IPS-15b (cell line): ENCODE data around the gene EGR4.

Experiments
- H3K27me3 ChIP-seq: one replicate; pipeline ENCODE4 v1.6.1; 2013; ENCODE audit warnings: low read length; ENCODE audit not compliant: control insufficient read depth, insufficient read depth
- H3K36me3 ChIP-seq: one replicate; pipeline ENCODE4 v1.6.1; 2013; ENCODE audit warnings: low read length; ENCODE audit not compliant: control insufficient read depth, insufficient read depth
- H3K4me1 ChIP-seq: one replicate; pipeline ENCODE4 v1.6.1; 2013; ENCODE audit warnings: mild to moderate bottlenecking, low read length; ENCODE audit not compliant: control insufficient read depth, insufficient read depth
- H3K4me3 ChIP-seq: one replicate; pipeline ENCODE4 v1.5.1; 2013; ENCODE audit warnings: low read depth, low read length
- H3K9ac ChIP-seq: one replicate; pipeline ENCODE4 v1.6.1; 2013; ENCODE audit warnings: low read depth, mild to moderate bottlenecking, low read length
- H3K9me3 ChIP-seq: one replicate; pipeline ENCODE4 v1.6.1; 2013; ENCODE audit warnings: mild to moderate bottlenecking, low read length; ENCODE audit not compliant: control insufficient read depth, insufficient read depth

The EGR4 gene

DNA sequence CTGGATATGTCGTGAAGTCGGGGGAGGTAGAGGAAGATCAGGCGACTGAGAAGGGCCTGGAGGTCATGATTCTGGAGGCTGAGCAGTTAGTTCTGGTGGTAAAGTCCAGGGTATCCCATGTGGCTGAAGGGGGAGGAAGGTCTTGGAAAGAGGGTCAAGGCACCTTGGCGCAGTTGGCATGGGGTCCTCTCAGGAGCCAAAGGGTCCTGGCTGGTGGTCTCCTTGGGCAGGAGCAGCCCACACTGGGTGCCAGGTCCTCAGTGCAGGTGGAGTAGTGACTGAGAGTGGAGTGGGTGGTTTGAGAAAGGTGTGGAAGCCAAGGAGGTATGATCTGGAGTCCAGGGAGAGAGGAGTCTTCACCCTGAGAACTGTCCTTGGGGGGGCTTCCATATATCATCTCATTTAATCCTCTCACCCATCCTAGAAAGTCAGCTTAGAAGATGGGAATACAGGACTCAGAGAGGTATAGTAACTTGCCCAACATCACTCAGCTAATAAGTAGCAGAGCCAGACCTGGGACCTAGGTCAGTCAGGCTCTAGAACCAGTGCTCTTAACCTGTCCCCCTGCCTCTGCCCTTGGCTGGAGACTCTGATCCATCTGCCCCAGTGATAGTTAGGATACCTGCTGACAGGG is 33.5 kb downstream of the EGR4 start:
- no peaks in the 10 kb centered on the region for H3K27me3 ChIP-seq
- no peak overlapping the region for H3K4me3 ChIP-seq
- no peak overlapping the region for H3K9ac ChIP-seq
- peaks cover 18% of the 10 kb centered on the region for H3K36me3 ChIP-seq
- H3K9me3 ChIP-seq, result no peaks in the 10 kb centered on the region
- H3K4me1 ChIP-seq, result no peaks in the 10 kb centered on the region

DNA sequence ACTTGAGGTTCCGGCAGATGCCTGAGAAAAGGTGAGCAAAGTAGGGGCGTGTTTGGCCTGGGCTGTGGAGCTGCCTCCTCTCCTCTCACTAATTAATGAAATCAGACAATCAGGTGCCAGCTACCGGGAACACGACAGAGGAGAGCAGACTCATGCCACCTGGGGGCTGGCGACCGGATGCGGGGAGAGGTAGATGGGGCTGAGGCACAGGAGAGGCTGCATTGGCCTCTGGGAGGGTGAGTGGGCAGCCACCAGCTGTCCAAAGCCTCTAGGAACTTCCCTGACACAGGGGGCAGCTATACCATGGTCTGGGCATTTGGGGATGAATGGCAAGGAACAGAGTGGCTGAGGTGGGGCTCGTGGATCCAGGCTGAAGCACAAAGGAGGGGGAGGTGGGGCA is 34.1 kb downstream of the EGR4 start:
- no peak overlapping the region for H3K4me3 ChIP-seq
- no peaks in the 10 kb centered on the region for H3K4me1 ChIP-seq
- H3K36me3 ChIP-seq, result peaks cover 16% of the 10 kb centered on the region
- no peaks in the 10 kb centered on the region for H3K27me3 ChIP-seq
- H3K9ac ChIP-seq, result no peak overlapping the region
- no peaks in the 10 kb centered on the region for H3K9me3 ChIP-seq

DNA sequence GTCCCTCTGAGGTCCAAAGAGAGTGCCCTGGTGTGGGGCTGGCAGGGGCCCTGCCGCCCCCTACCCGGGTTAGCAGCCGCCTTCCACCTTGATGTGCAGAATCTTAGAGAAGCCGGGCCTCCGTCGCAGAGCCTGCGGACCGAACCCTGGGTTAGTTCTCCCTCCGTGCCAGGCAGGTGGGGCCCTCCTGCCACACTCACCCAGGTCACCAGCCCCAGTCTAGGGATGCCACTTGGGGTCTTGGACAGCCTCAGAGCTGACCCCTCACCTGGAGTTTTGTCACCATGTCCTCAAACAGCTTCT is 34.5 kb downstream of the EGR4 start:
- Histone ChIP-seq H3K4me3 (no peak overlapping the region), H3K9me3 (no peaks in the 10 kb centered on the region), H3K36me3 (peaks cover 15% of the 10 kb centered on the region), H3K4me1 (no peaks in the 10 kb centered on the region), H3K27me3 (no peaks in the 10 kb centered on the region), H3K9ac (no peak overlapping the region)

DNA sequence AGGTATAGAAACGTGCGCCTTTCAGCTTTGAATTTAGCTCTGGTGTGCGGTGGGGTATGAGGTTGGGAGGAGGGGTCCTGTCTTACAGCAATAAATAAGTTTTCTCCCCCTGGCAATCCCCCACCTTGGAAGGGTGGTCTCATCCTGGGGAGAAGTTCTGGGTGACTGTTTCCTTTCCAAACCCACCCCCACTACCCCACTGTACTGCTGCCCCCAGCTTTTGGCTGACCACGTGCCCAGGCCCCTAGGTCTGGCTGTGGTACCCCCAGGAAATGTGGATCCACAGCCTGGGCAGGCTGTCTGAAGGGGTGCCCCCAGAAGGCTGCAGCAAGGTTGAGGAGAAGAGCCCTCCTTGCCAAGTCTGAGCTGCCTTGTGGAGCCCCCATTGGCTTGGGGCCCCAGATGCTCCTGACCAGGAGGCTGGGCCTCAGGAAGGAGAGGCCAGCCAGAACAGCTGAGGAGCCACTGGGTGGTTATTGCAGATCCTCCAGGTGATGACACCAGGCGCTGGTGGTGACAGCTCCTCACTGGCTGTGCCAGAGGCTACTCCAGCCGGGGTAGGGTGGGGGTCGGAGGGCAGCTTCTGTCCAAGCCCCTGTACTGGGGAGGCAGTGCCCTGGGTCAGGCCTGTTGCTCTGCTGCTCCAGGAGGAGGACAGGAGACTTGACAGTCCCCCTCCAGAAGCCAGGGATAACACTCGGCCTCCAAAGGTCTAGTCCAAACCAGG is 35.0 kb downstream of the EGR4 start:
- Histone ChIP-seq H3K9ac (no peak overlapping the region), H3K9me3 (no peaks in the 10 kb centered on the region), H3K4me1 (no peaks in the 10 kb centered on the region), H3K4me3 (no peak overlapping the region), H3K27me3 (no peaks in the 10 kb centered on the region), H3K36me3 (peaks cover 13% of the 10 kb centered on the region)

DNA sequence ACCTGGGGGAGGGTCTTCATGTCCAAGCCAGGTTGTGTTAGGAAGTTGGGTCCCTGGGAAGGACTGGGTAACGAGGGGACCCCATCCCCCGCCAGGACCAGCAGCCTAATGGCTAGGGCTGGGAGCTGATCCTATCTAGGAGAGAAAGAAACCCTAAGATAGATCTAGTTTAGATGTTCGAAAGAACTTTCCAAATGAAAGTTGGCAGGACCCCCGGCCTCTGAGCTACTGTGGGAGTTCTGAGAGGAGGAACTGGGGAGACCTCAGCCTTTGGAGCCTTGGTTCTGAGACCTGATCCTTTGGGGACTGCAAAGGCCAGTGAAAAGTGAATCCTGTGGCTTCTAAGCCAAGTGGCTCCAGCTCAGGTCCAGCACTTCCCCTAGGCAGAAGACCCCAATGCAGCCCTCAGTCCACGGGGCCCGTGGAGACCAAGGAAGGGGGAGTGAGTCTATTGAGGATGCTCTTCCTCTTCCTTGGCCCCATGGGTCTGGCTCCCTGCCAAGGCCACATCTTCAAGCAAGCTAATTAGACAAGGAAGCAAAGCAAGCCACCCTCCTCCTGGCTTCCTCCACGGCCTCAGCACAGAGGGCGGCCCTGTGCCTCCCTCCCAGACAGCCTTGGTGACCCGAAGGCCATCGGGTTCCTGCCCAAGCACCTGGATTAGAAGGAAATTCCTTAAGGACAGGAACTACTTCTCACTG is 35.8 kb downstream of the EGR4 start:
- Histone ChIP-seq H3K27me3 (no peaks in the 10 kb centered on the region), H3K36me3 (peaks cover 15% of the 10 kb centered on the region), H3K4me1 (no peaks in the 10 kb centered on the region), H3K4me3 (no peak overlapping the region), H3K9me3 (no peaks in the 10 kb centered on the region), H3K9ac (peak overlapping the region; percentile 37)

DNA sequence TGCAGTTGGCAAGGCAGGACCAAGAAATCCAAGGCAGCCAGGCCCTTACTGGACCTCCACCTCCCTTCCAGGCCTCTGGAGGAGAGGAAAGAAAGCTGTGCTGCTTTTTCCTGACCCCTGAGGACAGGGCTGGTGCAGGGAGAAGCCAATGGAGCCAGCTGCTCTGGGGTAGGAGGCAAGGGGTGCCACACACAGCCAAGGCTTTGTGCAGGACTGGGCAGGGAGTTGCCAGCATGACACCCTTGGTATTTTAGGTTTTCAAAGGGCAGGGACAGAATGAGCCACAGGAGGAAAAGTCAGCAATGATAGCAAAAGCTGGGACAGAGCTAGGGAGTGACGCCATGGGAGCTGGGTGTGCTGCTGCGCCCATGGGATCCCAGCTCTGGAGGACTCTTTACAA is 36.3 kb downstream of the EGR4 start:
- Histone ChIP-seq H3K36me3 (peaks cover 18% of the 10 kb centered on the region), H3K27me3 (no peaks in the 10 kb centered on the region), H3K9me3 (no peaks in the 10 kb centered on the region), H3K4me3 (no peak overlapping the region), H3K4me1 (no peaks in the 10 kb centered on the region), H3K9ac (no peak overlapping the region)

DNA sequence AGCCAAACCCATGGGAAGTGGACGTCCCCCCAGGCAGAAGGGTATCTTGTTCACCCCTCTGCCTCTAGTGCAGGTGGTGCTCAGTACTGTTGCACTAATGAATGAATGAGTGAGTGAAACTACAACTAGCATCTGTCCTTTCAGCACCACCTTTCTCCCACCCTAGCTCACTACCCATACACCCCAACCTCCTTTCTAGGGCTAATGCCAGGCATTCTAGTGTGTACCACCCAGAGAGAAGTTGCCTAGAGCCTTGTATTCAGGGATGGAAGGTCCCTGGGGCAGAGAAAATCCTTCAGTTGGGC is 36.8 kb downstream of the EGR4 start:
- Histone ChIP-seq H3K27me3 (no peaks in the 10 kb centered on the region), H3K4me3 (no peak overlapping the region), H3K36me3 (peaks cover 21% of the 10 kb centered on the region), H3K9ac (no peak overlapping the region), H3K9me3 (no peaks in the 10 kb centered on the region), H3K4me1 (no peaks in the 10 kb centered on the region)

DNA sequence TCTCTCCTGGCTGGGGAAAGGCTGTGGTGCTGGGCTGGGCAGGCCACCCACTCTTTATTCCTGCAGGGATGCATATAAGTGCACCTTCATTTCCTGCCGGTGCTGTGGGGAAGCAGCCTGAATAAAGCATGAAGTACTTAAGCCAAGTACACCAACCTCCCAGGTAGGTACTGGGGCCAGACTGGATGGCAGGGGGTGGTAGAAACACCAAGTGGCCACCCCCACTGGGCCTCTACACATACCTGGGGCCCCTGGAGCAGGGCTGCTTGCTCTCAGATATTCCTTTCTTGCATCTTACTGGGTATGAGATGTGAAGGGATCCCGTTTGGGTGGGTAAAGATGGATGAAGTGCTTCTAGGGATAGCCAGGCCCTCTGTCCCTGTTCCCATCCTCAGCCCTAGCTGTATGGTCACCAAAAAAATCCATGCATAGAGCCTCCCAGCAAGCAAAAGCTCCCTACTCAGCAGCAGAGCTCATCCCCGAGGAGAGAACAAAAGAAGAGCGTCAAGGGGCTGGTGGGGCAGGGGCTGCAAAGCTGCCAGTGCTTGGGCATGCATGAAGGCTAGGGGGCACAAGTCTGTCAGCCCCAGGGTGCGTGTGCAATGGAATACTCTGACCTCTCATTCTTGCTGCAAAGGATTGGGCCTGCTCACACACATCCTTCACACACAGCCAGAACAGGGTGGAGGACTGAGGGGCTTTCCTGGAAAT is 37.3 kb downstream of the EGR4 start:
- no peaks in the 10 kb centered on the region for H3K27me3 ChIP-seq
- H3K4me3 ChIP-seq, result no peak overlapping the region
- no peaks in the 10 kb centered on the region for H3K4me1 ChIP-seq
- peaks cover 26% of the 10 kb centered on the region for H3K36me3 ChIP-seq
- H3K9ac ChIP-seq, result no peak overlapping the region
- H3K9me3 ChIP-seq, result no peaks in the 10 kb centered on the region

DNA sequence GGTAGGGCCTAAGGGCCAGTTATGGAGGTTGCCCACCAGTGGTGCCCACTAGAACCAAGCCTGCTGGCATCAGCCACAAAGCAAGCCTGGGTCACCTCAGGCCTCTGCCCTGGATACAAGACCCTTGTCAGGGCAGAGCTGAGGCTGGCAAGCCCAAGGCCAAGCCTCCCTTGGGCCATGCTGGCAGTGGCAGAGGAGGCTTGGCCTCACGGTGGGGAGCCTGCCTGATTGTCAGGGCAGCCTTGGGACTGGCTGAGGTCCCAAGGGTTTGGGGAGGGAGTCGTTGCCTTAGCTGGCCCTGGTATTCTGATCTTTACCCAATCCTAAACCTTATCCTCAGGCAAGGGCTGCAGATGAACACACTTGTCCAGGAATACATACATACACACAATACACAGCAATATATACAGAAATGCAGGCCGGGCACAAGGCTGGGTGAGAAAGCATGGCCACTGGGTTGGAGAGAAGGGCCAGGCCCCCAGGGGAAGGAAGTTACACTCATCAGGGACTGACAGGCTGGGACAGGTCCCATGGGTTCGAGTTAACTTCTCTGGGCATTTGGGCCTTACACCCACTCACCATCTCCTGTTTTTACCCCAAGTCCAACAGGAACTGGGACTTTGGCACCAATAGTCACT is 38.2 kb downstream of the EGR4 start:
- Histone ChIP-seq H3K4me3 (no peak overlapping the region), H3K9me3 (no peaks in the 10 kb centered on the region), H3K9ac (no peak overlapping the region), H3K36me3 (peaks cover 36% of the 10 kb centered on the region), H3K4me1 (no peaks in the 10 kb centered on the region), H3K27me3 (no peaks in the 10 kb centered on the region)

DNA sequence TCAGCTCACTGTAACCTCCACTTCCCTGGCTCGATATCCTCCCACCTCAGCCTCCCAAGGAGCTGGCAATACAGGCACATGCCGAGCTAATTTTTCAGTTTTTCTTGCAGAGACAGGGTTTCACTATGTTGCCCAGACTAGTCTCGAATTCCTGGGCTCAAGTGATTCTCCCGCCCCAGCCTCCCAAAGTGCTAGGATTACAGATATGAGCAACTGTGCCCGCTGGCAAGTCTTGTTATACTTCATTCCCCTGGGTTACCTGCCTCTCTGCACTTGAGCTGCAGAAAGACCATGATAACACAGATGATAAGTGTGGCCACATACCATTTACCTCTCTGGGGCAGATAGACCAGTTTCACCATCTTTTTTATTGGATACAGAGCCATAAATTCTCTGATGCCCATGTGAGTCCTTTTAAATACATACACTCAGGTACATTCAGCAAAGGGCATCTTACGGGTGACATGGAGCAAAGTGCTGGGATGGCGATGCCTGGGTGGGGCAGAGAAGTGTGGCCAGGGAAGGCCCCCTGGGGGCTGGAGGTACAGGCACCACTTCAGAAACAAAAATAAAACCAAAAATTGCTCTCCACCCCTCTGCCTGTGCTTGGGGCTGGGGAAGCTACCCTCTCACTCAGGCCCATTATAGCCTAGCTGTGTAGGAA is 38.9 kb downstream of the EGR4 start:
- Histone ChIP-seq H3K4me1 (no peaks in the 10 kb centered on the region), H3K27me3 (no peaks in the 10 kb centered on the region), H3K4me3 (no peak overlapping the region), H3K9ac (no peak overlapping the region), H3K9me3 (no peaks in the 10 kb centered on the region), H3K36me3 (peaks cover 42% of the 10 kb centered on the region)

DNA sequence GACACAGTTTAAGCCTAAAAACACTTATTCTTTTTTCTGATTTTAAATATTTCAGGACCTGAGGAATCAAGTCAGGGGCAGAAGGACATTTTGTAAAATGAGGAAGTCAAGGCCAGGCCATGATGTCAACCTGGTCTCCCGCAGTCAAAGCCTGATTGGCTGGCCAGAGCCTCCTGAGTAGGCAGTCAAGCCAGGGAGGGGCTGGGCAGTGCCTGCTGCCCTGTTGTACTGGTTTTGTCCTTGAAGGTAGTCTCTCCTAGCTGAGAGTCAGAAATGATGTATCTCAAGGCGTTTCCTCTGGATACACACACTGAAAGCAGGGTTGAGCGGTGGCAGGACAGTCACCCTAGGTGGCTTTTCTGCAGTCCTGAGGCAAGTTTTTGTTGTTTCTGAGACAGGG is 39.4 kb downstream of the EGR4 start:
- Histone ChIP-seq H3K27me3 (no peaks in the 10 kb centered on the region), H3K4me1 (no peaks in the 10 kb centered on the region), H3K4me3 (no peak overlapping the region), H3K9ac (no peak overlapping the region), H3K36me3 (peaks cover 42% of the 10 kb centered on the region), H3K9me3 (no peaks in the 10 kb centered on the region)
